ENCODE results near the gene BAMBI.
A peak's percentile ranks its signal among the peaks of the same experiment; 100 is the strongest.

Gene BAMBI

GRCh38 chr10:28681928-28682750, 4.8 kb downstream of the BAMBI start (continued):
- TF ChIP-seq PRDM6 (tag by site-specific recombination; IDR thresholded peaks at IDR 0.05) (0 out of 2 replicates have a peak, but pooled peaks have one; percentile 53), ZNF302 (tag by site-specific recombination; IDR thresholded peaks at IDR 0.05; ENCODE audit: low read depth) (no peak), ZNF391 (tag by site-specific recombination; IDR thresholded peaks at IDR 0.05; ENCODE audit: borderline replicate concordance, low read depth) (no peak), ZNF274 (IDR thresholded peaks at IDR 0.05; ENCODE audit: low read length) (no peak), ZNF274 (tag by site-specific recombination; IDR thresholded peaks at IDR 0.05; ENCODE audit: borderline replicate concordance) (no peak), OSR2 (tag by site-specific recombination; IDR thresholded peaks at IDR 0.05) (peak; percentile 13; the same call in 1 of the 2 replicates), ZNF664 (tag by site-specific recombination; IDR thresholded peaks at IDR 0.05) (peak; percentile 37; the same call in 1 of the 2 replicates), ZNF155 (tag by site-specific recombination; IDR thresholded peaks at IDR 0.05) (no peak), ZNF157 (tag by site-specific recombination; IDR thresholded peaks at IDR 0.05) (no peak)

GRCh38 chr10:28684157-28684985, 7.0 kb downstream of the BAMBI start:
- H3K36me3 ChIP-seq (ENCODE audit: control insufficient read depth in 2 of 2, insufficient read depth in 1 of 2, low read length in 2 of 2): peaks cover 15 to 38% of the 10 kb centered on the region in 2 experiments; a peak in 2 of 3 replicates
- POLR2A ChIA-PET: interaction anchor here (0.6 kb wide), 1 partner anchor 256 kb away, joined by 3 read pairs; no protein-coding TSS in a partner anchor
- TF ChIP-seq ZNF548 (tag by site-specific recombination; IDR thresholded peaks at IDR 0.05) (no peak), ZNF10 (tag by site-specific recombination; IDR thresholded peaks at IDR 0.05) (0 out of 2 replicates have a peak, but pooled peaks have one; percentile 57), ZNF202 (tag by site-specific recombination; IDR thresholded peaks at IDR 0.05; ENCODE audit: borderline replicate concordance) (peak; percentile 76; the same call in 1 of the 2 replicates), ZNF350 (tag by site-specific recombination; IDR thresholded peaks at IDR 0.05) (no peak), ZNF530 (tag by site-specific recombination; IDR thresholded peaks at IDR 0.05; ENCODE audit: low read depth) (no peak), ZFP3 (tag by site-specific recombination; IDR thresholded peaks at IDR 0.05; ENCODE audit: low read depth) (no peak)
- H3K4me1 ChIP-seq (ENCODE audit: control insufficient read depth, insufficient read depth, low read length): peaks cover 32% of the 10 kb centered on the region
- H3K4me3 ChIP-seq (ENCODE audit: low read depth, low read length): no peak overlapping the region
- H3K27ac ChIP-seq (ENCODE audit: extremely low read depth, low read depth, low read length): peak overlapping the region; percentile 32; the same call in 1 of the 2 replicates
- CTCF ChIA-PET: interaction anchor here (1.7 kb wide), 1 partner anchor 20 kb away, joined by 7 read pairs; no protein-coding TSS in a partner anchor
- no peaks in the 10 kb centered on the region for H3K9me3 ChIP-seq (ENCODE audit: control insufficient read depth, insufficient read depth, low read depth, low read length)

- peaks cover 32% of the 10 kb centered on the region for H3K4me1 ChIP-seq (ENCODE audit: control insufficient read depth, insufficient read depth, low read length)
- TF ChIP-seq PRDM10 (tag by site-specific recombination; IDR thresholded peaks at IDR 0.05) (peak; percentile 57), PRDM6 (tag by site-specific recombination; IDR thresholded peaks at IDR 0.05) (peak; percentile 76), ZNF398 (tag by site-specific recombination; IDR thresholded peaks at IDR 0.05) (no peak), GFI1B (tag by site-specific recombination; IDR thresholded peaks at IDR 0.05) (no peak), ZNF585B (tag by site-specific recombination; IDR thresholded peaks at IDR 0.05) (no peak), ZNF629 (tag by site-specific recombination; IDR thresholded peaks at IDR 0.05) (peak; percentile 72)
Observed at GRCh38 chr10:28684986-28685580, 7.8 kb downstream of the BAMBI start.

More at GRCh38 chr10:28684986-28685580, 7.8 kb downstream of the BAMBI start:
- peaks cover 15 to 38% of the 10 kb centered on the region in 2 experiments; a peak in 2 of 3 replicates for H3K36me3 ChIP-seq (ENCODE audit: control insufficient read depth in 2 of 2, insufficient read depth in 1 of 2, low read length in 2 of 2)
- H3K9me3 ChIP-seq (ENCODE audit: control insufficient read depth, insufficient read depth, low read depth, low read length): no peaks in the 10 kb centered on the region
- ChIA-PET CTCF (interaction anchor here (0.6 to 1.0 kb wide), 2 partner anchors 13 to 555 kb away, joined by 3 to 4 read pairs; no protein-coding TSS in a partner anchor), POLR2A (interaction anchor here (0.6 kb wide), 1 partner anchor 255 kb away, joined by 3 read pairs; no protein-coding TSS in a partner anchor)
- H3K27ac ChIP-seq (ENCODE audit: extremely low read depth, low read depth, low read length): peak overlapping the region; percentile 32; the same call in 1 of the 2 replicates
- no peak overlapping the region for H3K4me3 ChIP-seq (ENCODE audit: low read depth, low read length)
